K562 (cell line): ENCODE results near the gene CIAO2B. TPM values are rescaled to one million over a fixed set of nuclear protein-coding genes. Genes with fewer than 3 reads are reported as not detected.

ENCODE experiments used
- ARID2 ChIP-seq: fragments of 450-650 bp; IDR thresholded peaks from 2 replicates; pipeline ENCODE4 v1.6.1; 2017; ENCODE audit warnings: antibody characterized with exemption, mild to moderate bottlenecking
- BRD9 ChIP-seq: fragments of 450-650 bp; IDR thresholded peaks from 2 replicates; pipeline ENCODE4 v1.6.1; 2018; ENCODE audit warnings: low read depth; ENCODE audit not compliant: partially characterized antibody
- CAMTA2 ChIP-seq: fragments of 250-450 bp; sonication (Bioruptor Pico); conservative IDR thresholded peaks from 2 replicates; pipeline ENCODE4 v1.5.1; 2022
- CGGBP1 ChIP-seq: fragments of 250-450 bp; sonication (Bioruptor Pico); IDR thresholded peaks from 2 replicates; pipeline ENCODE4 v1.9.0; 2021; ENCODE audit warnings: mild to moderate bottlenecking
- ELF2 ChIP-seq: fragments of 250-450 bp; sonication (Bioruptor Pico); IDR thresholded peaks from 2 replicates; pipeline ENCODE4 v1.5.0; 2021; ENCODE audit warnings: mild to moderate bottlenecking
- JUND ChIP-seq, 2 experiments: IDR thresholded peaks; 2 replicates in 1 of 2; 3 replicates in 1 of 2; pipeline ENCODE4 v1.6.1; 2011; ENCODE audit warnings: borderline replicate concordance in 2 of 2, low read depth in 2 of 2, low read length in 2 of 2, improper control_type of control experiment in 1 of 2, missing biosample characterization in 1 of 2, missing genetic modification characterization in 1 of 2, missing genetic modification reagents in 1 of 2
- KHSRP ChIP-seq: fragments of 450-650 bp; IDR thresholded peaks from 2 replicates; pipeline ENCODE4 v1.6.1; 2017
- SP2 ChIP-seq: IDR thresholded peaks from 2 replicates; pipeline ENCODE4 v1.6.1; 2011; ENCODE audit warnings: mild to moderate bottlenecking, low read depth, low read length, moderate library complexity; ENCODE audit not compliant: poor library complexity, severe bottlenecking; ENCODE audit errors: extremely low read depth
- ZEB2 ChIP-seq: fragments of 450-650 bp; IDR thresholded peaks from 2 replicates; pipeline ENCODE4 v1.6.1; 2016
- ZFP91 ChIP-seq: sonication (generic); formaldehyde crosslinking; IDR thresholded peaks from 2 replicates; pipeline ENCODE4 v1.8.0; 2022; ENCODE audit warnings: mild to moderate bottlenecking, missing genetic modification reagents
- ZNF175 ChIP-seq: fragments of 200-800 bp; sonication (Bioruptor generic); IDR thresholded peaks from 2 replicates; pipeline ENCODE4 v1.6.1; 2016; ENCODE audit warnings: low read depth, mild to moderate bottlenecking, missing genetic modification characterization, missing compliant biosample characterization
- ZNF212 ChIP-seq: fragments of 450-650 bp; formaldehyde crosslinking; IDR thresholded peaks from 2 replicates; pipeline ENCODE4 v1.4.0; 2020; ENCODE audit warnings: mild to moderate bottlenecking
- ZNF280A ChIP-seq: fragments of 450-650 bp; IDR thresholded peaks from 2 replicates; pipeline ENCODE4 v1.6.1; 2018; ENCODE audit warnings: mild to moderate bottlenecking, low read depth; ENCODE audit not compliant: partially characterized antibody
- ZNF407 ChIP-seq: fragments of 450-650 bp; IDR thresholded peaks from 2 replicates; pipeline ENCODE4 v1.6.1; 2016; ENCODE audit warnings: low read depth
- ZNF445 ChIP-seq: fragments of 250-450 bp; sonication (Bioruptor Pico); IDR thresholded peaks from 2 replicates; pipeline ENCODE4 v1.4.0; 2020; ENCODE audit warnings: low read depth, mild to moderate bottlenecking, moderate library complexity
- polyA plus RNA-seq, 8 experiments: library from polyadenylated mRNA; depleted of rRNA in 4 of 8; stranded (reverse) in 5 of 8; unstranded in 3 of 8; fragments of >200 nt; fragmentation: Nextera tagmentation in 2 of 8; fragmentation: Illumina TruSeq in 1 of 8; extraction: Ambion mirVana in 2 of 8; extraction: Trizol in 1 of 8; gene quantifications; 2 replicates each; pipeline versions ENCODE4 v1.2.1 to v1.2.3, GENCODE V29; 2011 to 2014; ENCODE audit warnings: inconsistent platforms in 1 of 8, missing spikeins in 1 of 8
- total RNA-seq, 7 experiments: library from RNA; depleted of rRNA in 6 of 7; stranded (reverse); fragments of >200 nt in 6 of 7; fragmentation: Illumina TruSeq in 2 of 7; extraction: Trizol in 2 of 7; gene quantifications; 2 replicates each; pipeline versions ENCODE4 v1.2.1 to v1.2.3, GENCODE V29; 2011 to 2021; ENCODE audit warnings: low replicate concordance in 1 of 7

The CIAO2B gene
- total and polyA plus RNA-seq, 9 of the 15 experiments (the other 6 are each of a cell fraction or from before 2014, with no cell fraction given) = 86.8 to 182 (median 113) TPM

- TF ChIP-seq ZNF407 (no peak), ARID2 (peak; percentile 88), BRD9 (no peak), CGGBP1 (CRISPR knock-in tag) (no peak), ELF2 (CRISPR knock-in tag) (no peak), ZNF445 (CRISPR knock-in tag) (no peak), ZNF175 (CRISPR knock-in tag) (no peak), ZNF212 (CRISPR knock-in tag) (no peak), JUND (IDR thresholded peaks at IDR 0.05; ENCODE audit: borderline replicate concordance, low read depth, low read length) (peak; percentile 48; the same call in 1 of the 2 replicates), JUND (tag; IDR thresholded peaks at IDR 0.05; ENCODE audit: borderline replicate concordance, low read depth, low read length) (peak; percentile 10; the same call in 1 of the 3 replicates), ZEB2 (peak; percentile 57; the same call in 1 of the 2 replicates), KHSRP (no peak), CAMTA2 (CRISPR knock-in tag) (no peak), SP2 (no peak), ZNF280A (no peak), ZFP91 (CRISPR knock-in tag) (peak; percentile 45; the same call in 1 of the 2 replicates)
Observed at GRCh38 chr16:66977341-66978113, 43.3 kb upstream of the CIAO2B start (continued).
